ENCODE measurements around the gene ABCG4.

The ABCG4 gene

DNA sequence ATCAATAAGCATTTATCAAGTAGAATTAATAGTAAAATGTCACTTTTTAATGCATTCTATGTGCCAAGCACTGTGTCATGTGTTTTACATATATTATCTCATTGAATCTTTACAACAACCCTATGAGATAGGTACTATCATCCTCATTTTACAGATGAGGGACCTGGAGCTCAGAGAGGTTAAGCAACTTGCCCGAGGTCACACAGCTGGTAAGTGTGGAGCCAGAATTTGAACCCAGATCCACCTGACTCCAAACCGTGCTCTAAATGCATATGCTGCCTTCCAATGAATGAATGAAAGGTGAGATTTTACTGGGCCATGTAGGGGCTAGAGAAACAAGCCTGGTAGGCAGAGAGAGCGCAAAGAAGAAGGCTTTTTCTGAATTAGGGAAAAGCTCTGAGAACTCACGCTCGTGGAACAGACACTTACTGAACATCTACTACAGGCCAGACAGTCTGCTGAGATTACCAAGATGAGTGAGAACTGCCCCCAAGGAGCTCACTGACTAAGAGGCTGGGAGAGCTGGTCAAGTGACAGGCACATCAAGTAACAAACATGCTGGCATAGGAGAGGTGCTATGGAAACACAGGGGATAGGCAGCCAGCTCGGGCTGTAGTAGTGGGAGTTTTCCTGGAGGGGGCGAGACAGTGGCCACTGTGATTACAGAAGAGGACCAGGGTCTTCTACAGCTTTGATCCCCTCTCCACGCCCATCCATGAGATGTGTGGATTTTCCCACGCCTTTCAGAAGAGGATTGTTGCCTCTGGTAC lies 4.4 kb downstream of the ABCG4 start:
- no peak overlapping the region for H2BK5ac ChIP-seq (ENCODE audit: low read depth, low read length, poor library complexity, severe bottlenecking)
- H3K27me3 ChIP-seq (ENCODE audit: control insufficient read depth in 1 of 2, insufficient read depth in 1 of 2, low read length in 2 of 2): peaks cover 48 to 80% of the 10 kb centered on the region in 2 experiments
- H2AFZ ChIP-seq (ENCODE audit: low read depth, low read length): no peak overlapping the region
- no peak overlapping the region for H3K18ac ChIP-seq (ENCODE audit: low read depth in 1 of 2, low read length in 2 of 2)
- H3K79me1 ChIP-seq (replicated peaks; ENCODE audit: low read length, poor library complexity, severe bottlenecking): no peaks in the 10 kb centered on the region
- H2BK15ac ChIP-seq (ENCODE audit: low read depth, poor library complexity, severe bottlenecking): no peak overlapping the region
- no peak overlapping the region for H3K23ac ChIP-seq (ENCODE audit: low read length in 2 of 2)
- no peak for DNase-seq
- H3K9ac ChIP-seq (ENCODE audit: low read length): no peak overlapping the region
- no peaks in the 10 kb centered on the region for H3K36me3 ChIP-seq (ENCODE audit: control insufficient read depth in 1 of 2, insufficient read depth in 2 of 2, low read depth in 1 of 2, low read length in 2 of 2)
- H3K4me2 ChIP-seq (ENCODE audit: low read length, poor library complexity, severe bottlenecking): no peak overlapping the region
- H2AK5ac ChIP-seq (ENCODE audit: low read length, severe bottlenecking): no peak overlapping the region
- H3K4me1 ChIP-seq (ENCODE audit: control insufficient read depth, insufficient read depth, low read depth, low read length): peaks cover 14% of the 10 kb centered on the region
- no peaks in the 10 kb centered on the region for H3K9me3 ChIP-seq (ENCODE audit: control insufficient read depth, low read length)
- no peak overlapping the region for H3K14ac ChIP-seq (ENCODE audit: low read length in 2 of 2)
- no peak overlapping the region for H4K8ac ChIP-seq (ENCODE audit: low read length)
- no peak overlapping the region for H3K4ac ChIP-seq (ENCODE audit: low read depth in 1 of 2, low read length in 2 of 2)
- WGBS: 78% methylated on average over 9 of the region's 9 CpGs
- no peak overlapping the region for H4K91ac ChIP-seq (ENCODE audit: low read length)
- H3K4me3 ChIP-seq (ENCODE audit: insufficient read depth in 1 of 2, low read depth in 1 of 2, low read length in 2 of 2): no peak overlapping the region
- H2BK12ac ChIP-seq (ENCODE audit: low read length in 2 of 2): no peak overlapping the region
- no peak overlapping the region for H3K27ac ChIP-seq (ENCODE audit: low read length, poor library complexity, severe bottlenecking)
- no peak overlapping the region for H2BK120ac ChIP-seq (ENCODE audit: low read depth, low read length)

GRCh38 chr11:119154178-119154577 lies 5.3 kb downstream of the ABCG4 start:
- H3K4me1 ChIP-seq (ENCODE audit: control insufficient read depth, insufficient read depth, low read depth, low read length): peaks cover 8% of the 10 kb centered on the region
- H3K36me3 ChIP-seq (ENCODE audit: control insufficient read depth in 1 of 2, insufficient read depth in 2 of 2, low read depth in 1 of 2, low read length in 2 of 2): no peaks in the 10 kb centered on the region
- no peak overlapping the region for H2BK15ac ChIP-seq (ENCODE audit: low read depth, poor library complexity, severe bottlenecking)
- H3K4me2 ChIP-seq (ENCODE audit: low read length, poor library complexity, severe bottlenecking): no peak overlapping the region
- no peak overlapping the region for H3K4ac ChIP-seq (ENCODE audit: low read depth in 1 of 2, low read length in 2 of 2)
- no peak overlapping the region for H2BK12ac ChIP-seq (ENCODE audit: low read length in 2 of 2)
- no peak overlapping the region for H4K91ac ChIP-seq (ENCODE audit: low read length)
- H3K23ac ChIP-seq (ENCODE audit: low read length in 2 of 2): no peak overlapping the region
- 88% methylated on average over 4 of the region's 6 CpGs for WGBS
- no peak overlapping the region for H3K27ac ChIP-seq (ENCODE audit: low read length, poor library complexity, severe bottlenecking)
- no peak overlapping the region for H3K4me3 ChIP-seq (ENCODE audit: insufficient read depth in 1 of 2, low read depth in 1 of 2, low read length in 2 of 2)
- DNase-seq: no peak
- no peak overlapping the region for H3K14ac ChIP-seq (ENCODE audit: low read length in 2 of 2)
- H3K27me3 ChIP-seq (ENCODE audit: control insufficient read depth in 1 of 2, insufficient read depth in 1 of 2, low read length in 2 of 2): peaks cover 42 to 78% of the 10 kb centered on the region in 2 experiments
- H2AFZ ChIP-seq (ENCODE audit: low read depth, low read length): no peak overlapping the region
- H3K9me3 ChIP-seq (ENCODE audit: control insufficient read depth, low read length): no peaks in the 10 kb centered on the region
- no peak overlapping the region for H3K9ac ChIP-seq (ENCODE audit: low read length)
- H2AK5ac ChIP-seq (ENCODE audit: low read length, severe bottlenecking): no peak overlapping the region
- no peak overlapping the region for H2BK120ac ChIP-seq (ENCODE audit: low read depth, low read length)
- no peaks in the 10 kb centered on the region for H3K79me1 ChIP-seq (replicated peaks; ENCODE audit: low read length, poor library complexity, severe bottlenecking)
- H4K8ac ChIP-seq (ENCODE audit: low read length): no peak overlapping the region
- no peak overlapping the region for H3K18ac ChIP-seq (ENCODE audit: low read depth in 1 of 2, low read length in 2 of 2)
- H2BK5ac ChIP-seq (ENCODE audit: low read depth, low read length, poor library complexity, severe bottlenecking): no peak overlapping the region

DNA sequence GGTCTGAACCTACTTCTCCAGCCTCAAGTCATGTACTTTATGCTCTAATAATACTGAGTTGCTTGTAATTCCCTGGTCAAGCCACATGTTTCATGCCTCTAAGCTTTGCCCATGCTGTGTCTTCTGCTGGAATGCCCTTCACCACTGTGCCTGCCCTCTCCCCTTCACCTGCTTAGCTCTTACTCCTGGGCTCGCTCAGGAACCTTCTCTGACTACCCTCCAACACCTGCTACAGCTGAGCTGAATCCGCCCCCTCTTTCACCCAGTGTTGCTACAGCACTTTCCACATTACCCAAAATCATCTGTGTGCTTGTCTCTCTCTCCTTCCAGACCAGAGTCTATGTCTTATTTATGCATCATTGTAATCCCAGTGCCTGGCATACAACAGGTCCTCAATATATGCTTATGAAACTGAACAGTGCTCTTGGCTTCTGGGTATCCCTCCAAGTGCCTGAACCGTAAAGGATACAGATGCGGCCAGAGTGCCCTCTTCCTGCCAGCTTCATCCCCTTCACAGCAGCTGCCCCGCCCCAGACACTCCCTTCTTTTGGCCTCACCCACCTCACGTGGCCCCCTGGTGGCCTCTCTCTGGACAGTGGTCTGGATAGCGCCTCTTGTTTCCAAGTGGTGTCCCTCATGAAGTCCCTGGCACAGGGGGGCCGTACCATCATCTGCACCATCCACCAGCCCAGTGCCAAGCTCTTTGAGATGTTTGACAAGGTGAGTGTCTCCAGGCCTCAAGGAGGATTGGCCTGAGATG lies 7.1 kb downstream of the ABCG4 start:
- Histone ChIP-seq H2BK12ac (ENCODE audit: low read length in 2 of 2) (no peak overlapping the region), H3K9ac (ENCODE audit: low read length) (no peak overlapping the region), H2BK15ac (ENCODE audit: low read depth, poor library complexity, severe bottlenecking) (no peak overlapping the region), H3K4ac (ENCODE audit: low read depth in 1 of 2, low read length in 2 of 2) (no peak overlapping the region), H4K8ac (ENCODE audit: low read length) (no peak overlapping the region), H3K18ac (ENCODE audit: low read depth in 1 of 2, low read length in 2 of 2) (no peak overlapping the region), H3K79me1 (replicated peaks; ENCODE audit: low read length, poor library complexity, severe bottlenecking) (no peaks in the 10 kb centered on the region), H2AFZ (ENCODE audit: low read depth, low read length) (no peak overlapping the region), H3K4me3 (ENCODE audit: insufficient read depth in 1 of 2, low read depth in 1 of 2, low read length in 2 of 2) (no peak overlapping the region), H3K14ac (ENCODE audit: low read length in 2 of 2) (no peak overlapping the region), H2BK120ac (ENCODE audit: low read depth, low read length) (no peak overlapping the region), H3K27ac (ENCODE audit: low read length, poor library complexity, severe bottlenecking) (no peak overlapping the region), H3K4me2 (ENCODE audit: low read length, poor library complexity, severe bottlenecking) (no peak overlapping the region), H2AK5ac (ENCODE audit: low read length, severe bottlenecking) (no peak overlapping the region), H3K4me1 (ENCODE audit: control insufficient read depth, insufficient read depth, low read depth, low read length) (no peaks in the 10 kb centered on the region), H3K36me3 (ENCODE audit: control insufficient read depth in 1 of 2, insufficient read depth in 2 of 2, low read depth in 1 of 2, low read length in 2 of 2) (no peaks in the 10 kb centered on the region), H4K91ac (ENCODE audit: low read length) (no peak overlapping the region), H3K9me3 (ENCODE audit: control insufficient read depth, low read length) (no peaks in the 10 kb centered on the region), H3K27me3 (ENCODE audit: control insufficient read depth in 1 of 2, insufficient read depth in 1 of 2, low read length in 2 of 2) (peaks cover 29 to 76% of the 10 kb centered on the region in 2 experiments), H3K23ac (ENCODE audit: low read length in 2 of 2) (no peak overlapping the region), H2BK5ac (ENCODE audit: low read depth, low read length, poor library complexity, severe bottlenecking) (no peak overlapping the region)
- 50% methylated on average over 6 of the region's 8 CpGs for WGBS
- DNase-seq: no peak

DNA sequence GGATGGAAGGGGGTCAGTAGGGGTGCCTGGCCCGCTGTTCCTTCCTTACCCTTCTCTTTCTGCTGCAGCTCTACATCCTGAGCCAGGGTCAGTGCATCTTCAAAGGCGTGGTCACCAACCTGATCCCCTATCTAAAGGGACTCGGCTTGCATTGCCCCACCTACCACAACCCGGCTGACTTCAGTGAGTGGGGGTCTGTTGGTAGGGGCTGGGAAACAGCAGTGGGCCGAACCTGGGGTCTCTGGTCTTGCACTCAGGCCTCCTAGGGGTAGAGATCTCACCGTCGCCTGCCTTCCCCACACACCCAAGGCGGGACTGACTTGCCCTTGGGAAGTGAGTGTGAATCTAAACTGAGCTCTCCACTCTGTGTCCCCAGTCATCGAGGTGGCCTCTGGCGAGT lies 7.6 kb downstream of the ABCG4 start:
- Histone ChIP-seq H3K27ac (ENCODE audit: low read length, poor library complexity, severe bottlenecking) (no peak overlapping the region), H3K23ac (ENCODE audit: low read length in 2 of 2) (no peak overlapping the region), H2BK12ac (ENCODE audit: low read length in 2 of 2) (no peak overlapping the region), H2AK5ac (ENCODE audit: low read length, severe bottlenecking) (no peak overlapping the region), H2BK120ac (ENCODE audit: low read depth, low read length) (no peak overlapping the region), H4K91ac (ENCODE audit: low read length) (no peak overlapping the region), H3K27me3 (ENCODE audit: control insufficient read depth in 1 of 2, insufficient read depth in 1 of 2, low read length in 2 of 2) (peaks cover 30 to 75% of the 10 kb centered on the region in 2 experiments), H3K4me3 (ENCODE audit: insufficient read depth in 1 of 2, low read depth in 1 of 2, low read length in 2 of 2) (no peak overlapping the region), H3K9ac (ENCODE audit: low read length) (no peak overlapping the region), H2BK15ac (ENCODE audit: low read depth, poor library complexity, severe bottlenecking) (no peak overlapping the region), H3K36me3 (ENCODE audit: control insufficient read depth in 1 of 2, insufficient read depth in 2 of 2, low read depth in 1 of 2, low read length in 2 of 2) (no peaks in the 10 kb centered on the region), H2BK5ac (ENCODE audit: low read depth, low read length, poor library complexity, severe bottlenecking) (no peak overlapping the region), H3K4me1 (ENCODE audit: control insufficient read depth, insufficient read depth, low read depth, low read length) (no peaks in the 10 kb centered on the region), H3K18ac (ENCODE audit: low read depth in 1 of 2, low read length in 2 of 2) (no peak overlapping the region), H3K4ac (ENCODE audit: low read depth in 1 of 2, low read length in 2 of 2) (no peak overlapping the region), H3K4me2 (ENCODE audit: low read length, poor library complexity, severe bottlenecking) (no peak overlapping the region), H3K14ac (ENCODE audit: low read length in 2 of 2) (no peak overlapping the region), H3K9me3 (ENCODE audit: control insufficient read depth, low read length) (no peaks in the 10 kb centered on the region), H2AFZ (ENCODE audit: low read depth, low read length) (no peak overlapping the region), H4K8ac (ENCODE audit: low read length) (no peak overlapping the region), H3K79me1 (replicated peaks; ENCODE audit: low read length, poor library complexity, severe bottlenecking) (no peaks in the 10 kb centered on the region)
- 88% methylated on average over 6 of the region's 10 CpGs for WGBS
- DNase-seq: no peak
